ENCODE results near the gene TRMT10A.

The TRMT10A gene

GRCh38 chr4:99571883-99572282 lies 8.0 kb upstream of the TRMT10A start:
- CTCF ChIA-PET: no interaction called here

DNA sequence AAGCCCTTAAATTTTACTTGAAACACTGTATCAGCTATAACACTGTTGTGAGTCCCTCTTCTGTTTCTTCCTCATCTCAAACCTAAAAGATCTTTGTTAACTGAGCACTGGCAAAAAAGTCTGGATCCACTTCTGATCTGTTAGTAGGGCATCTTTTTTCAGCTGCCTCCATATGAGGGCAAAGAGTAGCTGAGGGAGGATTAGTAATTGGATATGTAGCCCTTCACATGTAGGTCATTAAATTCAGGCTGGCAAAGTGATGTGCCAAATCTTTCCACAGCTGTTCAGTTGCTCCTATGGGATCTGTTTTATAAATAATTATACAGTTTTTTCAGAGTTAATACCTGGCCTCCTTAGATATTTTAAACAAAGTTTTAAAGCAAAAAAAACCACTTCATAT lies 1.1 kb upstream of the TRMT10A start:
- no peak for DNase-seq (ENCODE audit: low read depth, low spot score)
- TF ChIP-seq, protein P1, sequence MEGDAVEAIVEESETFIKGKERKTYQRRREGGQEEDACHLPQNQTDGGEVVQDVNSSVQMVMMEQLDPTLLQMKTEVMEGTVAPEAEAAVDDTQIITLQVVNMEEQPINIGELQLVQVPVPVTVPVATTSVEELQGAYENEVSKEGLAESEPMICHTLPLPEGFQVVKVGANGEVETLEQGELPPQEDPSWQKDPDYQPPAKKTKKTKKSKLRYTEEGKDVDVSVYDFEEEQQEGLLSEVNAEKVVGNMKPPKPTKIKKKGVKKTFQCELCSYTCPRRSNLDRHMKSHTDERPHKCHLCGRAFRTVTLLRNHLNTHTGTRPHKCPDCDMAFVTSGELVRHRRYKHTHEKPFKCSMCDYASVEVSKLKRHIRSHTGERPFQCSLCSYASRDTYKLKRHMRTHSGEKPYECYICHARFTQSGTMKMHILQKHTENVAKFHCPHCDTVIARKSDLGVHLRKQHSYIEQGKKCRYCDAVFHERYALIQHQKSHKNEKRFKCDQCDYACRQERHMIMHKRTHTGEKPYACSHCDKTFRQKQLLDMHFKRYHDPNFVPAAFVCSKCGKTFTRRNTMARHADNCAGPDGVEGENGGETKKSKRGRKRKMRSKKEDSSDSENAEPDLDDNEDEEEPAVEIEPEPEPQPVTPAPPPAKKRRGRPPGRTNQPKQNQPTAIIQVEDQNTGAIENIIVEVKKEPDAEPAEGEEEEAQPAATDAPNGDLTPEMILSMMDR (IDR thresholded peaks at IDR 0.05; ENCODE audit: insufficient read depth, low read length, missing control alignments): no peak
- ChIA-PET CTCF (no interaction called here), POLR2A (no interaction called here)
- H3K4me3 ChIP-seq (ENCODE audit: low read depth, low read length): no peak overlapping the region

More at GRCh38 chr4:99571883-99572282, 8.0 kb upstream of the TRMT10A start:
- no peak overlapping the region for H3K4me3 ChIP-seq (ENCODE audit: low read depth, low read length)
- no peak for DNase-seq (ENCODE audit: low read depth, low spot score)
- TF ChIP-seq, protein P1 (IDR thresholded peaks at IDR 0.05; ENCODE audit: insufficient read depth, low read length, missing control alignments): no peak
- POLR2A ChIA-PET: no interaction called here

- no peak for DNase-seq (ENCODE audit: low read depth, low spot score)
- ChIA-PET CTCF (interaction anchor here (1.4 kb wide), 1 partner anchor 10 kb away, joined by 5 read pairs; no protein-coding TSS in a partner anchor), POLR2A (no interaction called here)
- no peak overlapping the region for H3K4me3 ChIP-seq (ENCODE audit: low read depth, low read length)
- TF ChIP-seq, protein P1 (IDR thresholded peaks at IDR 0.05; ENCODE audit: insufficient read depth, low read length, missing control alignments): no peak
These were observed 11.0 kb downstream of the TRMT10A start for GRCh38 chr4:99552872-99553271.

DNA sequence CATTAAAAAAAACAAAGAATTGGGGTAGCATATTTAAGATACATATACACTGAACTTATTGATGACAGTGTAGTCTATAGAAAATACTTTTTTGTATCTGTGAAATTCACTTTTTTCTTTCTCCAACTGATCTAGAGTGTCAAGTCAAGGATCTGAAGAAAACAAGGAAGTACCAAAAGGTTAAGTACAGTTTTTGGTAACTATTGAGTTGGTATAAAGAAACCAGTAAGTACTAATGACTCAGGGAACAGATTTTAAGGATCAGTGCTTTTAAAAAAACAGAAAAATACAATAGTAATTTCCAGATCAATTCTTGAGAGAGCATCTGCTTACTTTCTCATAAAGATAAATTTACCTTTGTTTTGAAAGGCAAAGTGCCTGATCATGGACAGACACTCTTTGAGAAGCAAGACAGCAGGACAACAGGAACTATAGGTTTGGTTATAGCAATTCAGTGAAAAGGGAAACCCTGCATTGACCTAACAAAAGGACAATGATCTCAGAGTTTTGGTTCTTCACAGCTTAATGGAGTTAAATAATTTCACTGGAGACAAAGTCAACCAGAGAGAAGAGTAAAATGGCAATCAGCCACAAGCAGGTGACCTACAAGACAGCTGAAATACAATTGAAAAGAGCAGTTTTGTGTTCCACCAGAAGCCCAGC lies 23.4 kb downstream of the TRMT10A start:
- ChIA-PET POLR2A (no interaction called here), CTCF (no interaction called here)
- DNase-seq (ENCODE audit: low read depth, low spot score): no peak
- TF ChIP-seq, protein P1 (IDR thresholded peaks at IDR 0.05; ENCODE audit: insufficient read depth, low read length, missing control alignments): no peak
- H3K4me3 ChIP-seq (ENCODE audit: low read depth, low read length): no peak overlapping the region

DNA sequence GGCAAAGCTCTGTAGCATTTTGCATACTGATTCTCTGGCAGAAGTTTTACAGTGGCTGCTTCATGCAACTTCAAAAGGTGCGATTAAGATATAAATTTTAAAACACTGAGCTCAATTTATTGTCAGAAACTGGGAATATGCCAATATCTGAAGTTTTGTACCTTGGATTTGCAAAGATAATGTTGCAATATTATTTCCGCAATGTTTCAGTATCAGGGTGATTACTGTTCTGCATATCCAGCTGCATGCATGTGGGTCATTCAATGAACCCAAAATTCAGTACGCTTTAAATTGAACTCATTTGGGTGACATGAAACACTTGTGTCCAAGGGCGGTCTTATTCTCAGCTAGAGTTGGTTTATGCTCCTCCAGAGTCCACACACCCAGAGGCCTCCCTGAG lies 26.2 kb downstream of the TRMT10A start:
- CTCF ChIA-PET: no interaction called here
- TF ChIP-seq, protein P1 (IDR thresholded peaks at IDR 0.05; ENCODE audit: insufficient read depth, low read length, missing control alignments): no peak
- POLR2A ChIA-PET: no interaction called here

GRCh38 chr4:99536848-99537247 lies 27.0 kb downstream of the TRMT10A start:
- DNase-seq (ENCODE audit: low read depth, low spot score): no peak
- H3K4me3 ChIP-seq (ENCODE audit: low read depth, low read length): no peak overlapping the region
- CTCF ChIA-PET: no interaction called here
- POLR2A ChIA-PET: no interaction called here
- TF ChIP-seq, protein P1 (IDR thresholded peaks at IDR 0.05; ENCODE audit: insufficient read depth, low read length, missing control alignments): no peak

More for the DNA sequence above, 26.2 kb downstream of the TRMT10A start:
- H3K4me3 ChIP-seq (ENCODE audit: low read depth, low read length): no peak overlapping the region
- DNase-seq (ENCODE audit: low read depth, low spot score): no peak
